K562 (cell line): ENCODE data around the gene IREB2. TPM values are rescaled to one million over a fixed set of nuclear protein-coding genes. Genes with fewer than 3 reads are reported as not detected.

Experiments used
- CHD1 ChIP-seq: fragments of 200-600 bp; sonication (generic); IDR thresholded peaks from one replicate; pipeline ENCODE4 v1.6.1; 2012; ENCODE audit warnings: mild to moderate bottlenecking, moderate library complexity, low read length, inconsistent platforms
- COPS2 ChIP-seq: fragments of 450-650 bp; conservative IDR thresholded peaks from 2 replicates; pipeline ENCODE4 v1.6.1; 2016; ENCODE audit warnings: mild to moderate bottlenecking, moderate library complexity
- ETV6 ChIP-seq, 3 experiments: fragments of 150-350 bp in 1 of 3; sonication (generic) in 1 of 3; formaldehyde crosslinking in 1 of 3; IDR thresholded peaks; 2 replicates each; pipeline versions ENCODE4 v1.6.1 to v1.8.0; 2014 to 2022; ENCODE audit warnings: borderline replicate concordance in 2 of 3, low read depth in 2 of 3, antibody characterized with exemption in 1 of 3, low read length in 1 of 3, mild to moderate bottlenecking in 1 of 3, missing genetic modification reagents in 1 of 3
- FOXJ3 ChIP-seq: sonication (generic); formaldehyde crosslinking; IDR thresholded peaks from 2 replicates; pipeline ENCODE4 v1.4.0; 2020; ENCODE audit warnings: mild to moderate bottlenecking, missing genetic modification reagents
- HDAC2 ChIP-seq: fragments of 450-650 bp; IDR thresholded peaks from 2 replicates; pipeline ENCODE4 v1.6.1; 2016; ENCODE audit warnings: mild to moderate bottlenecking
- HDAC8 ChIP-seq: fragments of 450-650 bp; IDR thresholded peaks from 2 replicates; pipeline ENCODE4 v1.6.1; 2016; ENCODE audit warnings: mild to moderate bottlenecking, missing genetic modification characterization, moderate library complexity, missing compliant biosample characterization
- HMGXB4 ChIP-seq: sonication (generic); formaldehyde crosslinking; IDR thresholded peaks from 2 replicates; pipeline ENCODE4 v1.8.1; 2023; ENCODE audit warnings: mild to moderate bottlenecking, missing genetic modification reagents
- LARP7 ChIP-seq: fragments of 450-650 bp; IDR thresholded peaks from 2 replicates; pipeline ENCODE4 v1.6.1; 2016
- MAFK ChIP-seq: IDR thresholded peaks from 2 replicates; pipeline ENCODE4 v1.6.1; 2011; ENCODE audit warnings: low read length, improper control_type of control experiment
- MYC ChIP-seq, 2 experiments: fragments of 250-450 bp in 1 of 2; sonication (Bioruptor Pico) in 1 of 2; IDR thresholded peaks; 2 replicates each; pipeline versions ENCODE4 v1.5.1 to v1.6.1; 2012 to 2021; ENCODE audit warnings: low read depth in 2 of 2, borderline replicate concordance in 1 of 2, improper control_type of control experiment in 1 of 2, low read length in 1 of 2, mild to moderate bottlenecking in 1 of 2, moderate library complexity in 1 of 2
- RBM17 ChIP-seq: fragments of 200-400 bp; formaldehyde crosslinking; IDR thresholded peaks from 2 replicates; pipeline ENCODE4 v1.6.1; 2017; ENCODE audit warnings: low read depth, mild to moderate bottlenecking, low read length, borderline replicate concordance
- RUNX1 ChIP-seq: sonication (generic); IDR thresholded peaks from 2 replicates; pipeline ENCODE4 v1.6.1; 2016; ENCODE audit warnings: antibody characterized with exemption, low read depth
- SRF ChIP-seq, 2 experiments: fragments of 250-450, 450-650 bp in 1 of 2; sonication (Bioruptor Pico) in 1 of 2; sonication (generic) in 1 of 2; formaldehyde crosslinking; IDR thresholded peaks; 2 replicates each; pipeline versions ENCODE4 v1.5.0 to v1.5.1; 2020 to 2022; ENCODE audit warnings: mild to moderate bottlenecking in 1 of 2, missing genetic modification reagents in 1 of 2
- ZBTB1 ChIP-seq: sonication (generic); formaldehyde crosslinking; IDR thresholded peaks from 2 replicates; pipeline ENCODE4 v1.8.1; 2023; ENCODE audit warnings: missing genetic modification reagents, low read depth, mild to moderate bottlenecking, borderline replicate concordance
- ZKSCAN1 ChIP-seq: fragments of 150-350 bp; IDR thresholded peaks from 2 replicates; pipeline ENCODE4 v1.6.1; 2016; ENCODE audit warnings: low read depth, low read length
- ZNF140 ChIP-seq: fragments of 250-450 bp; sonication (Bioruptor Pico); IDR thresholded peaks from 2 replicates; pipeline ENCODE4 v1.8.0; 2021; ENCODE audit warnings: moderate library complexity, mild to moderate bottlenecking, inconsistent platforms
- ZNF407 ChIP-seq: fragments of 450-650 bp; IDR thresholded peaks from 2 replicates; pipeline ENCODE4 v1.6.1; 2016; ENCODE audit warnings: low read depth
- ZNF41 ChIP-seq: fragments of 250-450 bp; sonication (Bioruptor Pico); conservative IDR thresholded peaks from 2 replicates; pipeline ENCODE4 v1.4.0; 2020; ENCODE audit warnings: mild to moderate bottlenecking
- polyA plus RNA-seq, 8 experiments: library from polyadenylated mRNA; depleted of rRNA in 4 of 8; stranded (reverse) in 5 of 8; unstranded in 3 of 8; fragments of >200 nt; fragmentation: Nextera tagmentation in 2 of 8; fragmentation: Illumina TruSeq in 1 of 8; extraction: Ambion mirVana in 2 of 8; extraction: Trizol in 1 of 8; gene quantifications; 2 replicates each; pipeline versions ENCODE4 v1.2.1 to v1.2.3, GENCODE V29; 2011 to 2014; ENCODE audit warnings: inconsistent platforms in 1 of 8, missing spikeins in 1 of 8
- total RNA-seq, 7 experiments: library from RNA; depleted of rRNA in 6 of 7; stranded (reverse); fragments of >200 nt in 6 of 7; fragmentation: Illumina TruSeq in 2 of 7; extraction: Trizol in 2 of 7; gene quantifications; 2 replicates each; pipeline versions ENCODE4 v1.2.1 to v1.2.3, GENCODE V29; 2011 to 2021; ENCODE audit warnings: low replicate concordance in 1 of 7

The IREB2 gene
- total and polyA plus RNA-seq, 9 of the 15 experiments (the other 6 are each of a cell fraction or from before 2014, with no cell fraction given), result 16.8 to 61.7 (median 34.0) TPM

- TF ChIP-seq ZNF407 (peak; percentile 91), ZNF140 (CRISPR knock-in tag) (no peak), MYC (IDR thresholded peaks at IDR 0.05; ENCODE audit: low read depth, low read length) (peak; percentile 92), MYC (CRISPR knock-in tag; IDR thresholded peaks at IDR 0.05; ENCODE audit: borderline replicate concordance, low read depth) (0 out of 2 replicates have a peak, but pooled peaks have one; percentile 69), RUNX1 (no peak), ZKSCAN1 (peak; percentile 50; the same call in 1 of the 2 replicates), HDAC8 (no peak; the same call in 1 of the 2 replicates), LARP7 (no peak), HMGXB4 (peak; percentile 29; the same call in 1 of the 2 replicates), ZBTB1 (CRISPR knock-in tag) (no peak), RBM17 (no peak), ETV6 (IDR thresholded peaks at IDR 0.05; ENCODE audit: borderline replicate concordance in 1 of 2, low read depth in 2 of 2, low read length in 1 of 2) (no peak), ETV6 (CRISPR knock-in tag; IDR thresholded peaks at IDR 0.05; ENCODE audit: borderline replicate concordance) (0 out of 2 replicates have a peak, but pooled peaks have one; percentile 44), MAFK (no peak; the same call in 1 of the 2 replicates), SRF (CRISPR knock-in tag; IDR thresholded peaks at IDR 0.05) (no peak), HDAC2 (0 out of 2 replicates have a peak, but pooled peaks have one; percentile 18), ZNF41 (CRISPR knock-in tag) (no peak), FOXJ3 (no peak), CHD1 (no peak), COPS2 (no peak)
These were observed 102.3 kb downstream of the IREB2 start, which contains the start of gene PSMA4 (continued) for GRCh38 chr15:78540141-78540870.
